SK-N-SH (cell line): Measurements from ENCODE around the gene ZDHHC5. TPM values are rescaled to one million over a fixed set of nuclear protein-coding genes. Genes with fewer than 3 reads are reported as not detected.
"Not testable (repeated sequence)": the region's sequence is repeated elsewhere in the genome, so short reads cannot be mapped to it uniquely, and the experiment has no call there.

ENCODE experiments used
- CTCF ChIA-PET: fragments of 300-600, 350-600 bp; formaldehyde crosslinking; extraction: SDS; loops from one replicate; lab custom pipeline; 2021; lab: Yijun Ruan, JAX
- POLR2A ChIA-PET: fragments of 350-600 bp; sonication (Branson Sonifier 250); formaldehyde crosslinking; extraction: SDS; loops from one replicate; lab custom pipeline; 2020; ENCODE audit warnings: antibody characterized with exemption, inconsistent platforms; lab: Yijun Ruan, JAX
- DNase-seq: peaks from one replicate; pipeline ENCODE4 v3.0.0; 2012
- H2AFZ ChIP-seq: fragments of 200-600 bp; sonication (generic); 2 replicates; pipeline ENCODE4 v1.8.1; 2016; ENCODE audit warnings: antibody characterized with exemption, mild to moderate bottlenecking, low read depth
- H3F3A ChIP-seq: fragments of 200-600 bp; sonication (generic); replicated peaks from 2 replicates; pipeline ENCODE3; 2016; ENCODE audit warnings: antibody characterized with exemption, mild to moderate bottlenecking; ENCODE audit not compliant: insufficient read depth
- H3K27ac ChIP-seq, 2 experiments: fragments of 200-500 bp in 1 of 2; fragments of 200-600 bp in 1 of 2; sonication (Bioruptor generic) in 1 of 2; sonication (generic), shearing (Covaris generic) in 1 of 2; 2 replicates each; pipeline versions ENCODE4 v1.5.1 to v1.6.1; 2014 to 2016; ENCODE audit warnings: low read depth in 2 of 2, inconsistent platforms in 1 of 2, low read length in 1 of 2, mild to moderate bottlenecking in 1 of 2, mixed read lengths in 1 of 2
- H3K27me3 ChIP-seq: fragments of 200-600 bp; sonication (generic), shearing (Covaris generic); 2 replicates; pipeline ENCODE4 v1.6.1; 2016; ENCODE audit warnings: mixed run types; ENCODE audit not compliant: insufficient read depth
- H3K36me3 ChIP-seq, 2 experiments: fragments of 200-500 bp in 1 of 2; fragments of 200-600 bp in 1 of 2; sonication (Bioruptor generic) in 1 of 2; sonication (generic) in 1 of 2; replicated peaks in 1 of 2; 2 replicates each; pipeline versions ENCODE3 to v1.5.1; 2014 to 2016; ENCODE audit warnings: low read length in 1 of 2, mild to moderate bottlenecking in 1 of 2; ENCODE audit not compliant: insufficient read depth in 2 of 2, control insufficient read depth in 1 of 2
- H3K4me1 ChIP-seq, 2 experiments: fragments of 200-500 bp in 1 of 2; fragments of 200-600 bp in 1 of 2; sonication (Bioruptor generic) in 1 of 2; sonication (generic), shearing (Covaris generic) in 1 of 2; 2 replicates each; pipeline versions ENCODE4 v1.5.1 to v1.6.1; 2014 to 2016; ENCODE audit warnings: low read depth in 1 of 2, low read length in 1 of 2, mixed run types in 1 of 2; ENCODE audit not compliant: insufficient read depth in 2 of 2, control insufficient read depth in 1 of 2
- H3K4me2 ChIP-seq: fragments of 200-600 bp; sonication (generic), shearing (Covaris generic); 2 replicates; pipeline ENCODE4 v1.6.1; 2017; ENCODE audit warnings: mixed run types
- H3K4me3 ChIP-seq, 2 experiments: fragments of 200-500 bp in 1 of 2; fragments of 200-600 bp in 1 of 2; sonication (Bioruptor generic) in 1 of 2; sonication (generic), shearing (Covaris generic) in 1 of 2; 2 replicates each; pipeline versions ENCODE4 v1.5.1 to v1.8.1; 2014 to 2016; ENCODE audit warnings: low read depth in 2 of 2, inconsistent platforms in 1 of 2, low read length in 1 of 2, mild to moderate bottlenecking in 1 of 2, mixed read lengths in 1 of 2, moderate library complexity in 1 of 2
- H3K79me2 ChIP-seq: fragments of 200-600 bp; sonication (generic); 2 replicates; pipeline ENCODE4 v1.8.1; 2017; ENCODE audit warnings: mild to moderate bottlenecking; ENCODE audit not compliant: insufficient read depth
- H3K9ac ChIP-seq: fragments of 200-600 bp; sonication (generic); 2 replicates; pipeline ENCODE4 v1.6.1; 2017; ENCODE audit warnings: mixed run types
- H3K9me2 ChIP-seq: fragments of 200-600 bp; sonication (generic); 2 replicates; pipeline ENCODE4 v1.6.1; 2017; ENCODE audit warnings: mixed run types
- H3K9me3 ChIP-seq: fragments of 200-600 bp; sonication (generic); 2 replicates; pipeline ENCODE4 v1.6.1; 2017; ENCODE audit warnings: mixed run types, mild to moderate bottlenecking, moderate library complexity
- H4K20me1 ChIP-seq: fragments of 200-600 bp; sonication (generic); 2 replicates; pipeline ENCODE4 v1.6.1; 2017; ENCODE audit warnings: mild to moderate bottlenecking, mixed run types; ENCODE audit not compliant: insufficient read depth
- CHD2 ChIP-seq: fragments of 150-350 bp; IDR thresholded peaks from 2 replicates; pipeline ENCODE4 v1.6.1; 2018; ENCODE audit warnings: low read length; ENCODE audit not compliant: partially characterized antibody
- CTCF ChIP-seq: fragments of 200-600 bp; sonication (generic); IDR thresholded peaks from 2 replicates; pipeline ENCODE4 v1.6.1; 2017; ENCODE audit warnings: antibody characterized with exemption, mild to moderate bottlenecking, moderate library complexity
- EP300 ChIP-seq, 2 experiments: IDR thresholded peaks; 2 replicates each; pipeline versions ENCODE4 v1.4.0 to v1.6.1; 2012; ENCODE audit warnings: borderline replicate concordance in 1 of 2, low read depth in 1 of 2, low read length in 1 of 2
- FOSL2 ChIP-seq: IDR thresholded peaks from 2 replicates; pipeline ENCODE4 v1.4.0; 2012; ENCODE audit warnings: low read depth, mild to moderate bottlenecking, moderate library complexity, borderline replicate concordance
- FOXJ3 ChIP-seq: sonication (generic); formaldehyde crosslinking; IDR thresholded peaks from 2 replicates; pipeline ENCODE4 v1.5.1; 2020; ENCODE audit warnings: mild to moderate bottlenecking, missing genetic modification reagents
- FOXM1 ChIP-seq: IDR thresholded peaks from 2 replicates; pipeline ENCODE4 v1.4.0; 2012; ENCODE audit warnings: low read depth, mild to moderate bottlenecking
- GABPA ChIP-seq: IDR thresholded peaks from 2 replicates; pipeline ENCODE4 v1.4.0; 2012; ENCODE audit warnings: low read depth, mild to moderate bottlenecking
- MAX ChIP-seq: IDR thresholded peaks from 2 replicates; pipeline ENCODE4 v1.4.0; 2012; ENCODE audit warnings: low read depth
- MEF2A ChIP-seq: IDR thresholded peaks from 2 replicates; pipeline ENCODE4 v1.4.0; 2012; ENCODE audit warnings: low read depth, borderline replicate concordance
- NRF1 ChIP-seq: IDR thresholded peaks from 2 replicates; pipeline ENCODE4 v1.6.1; 2012; ENCODE audit warnings: low read depth, mild to moderate bottlenecking, low read length
- POLR2AphosphoS5 ChIP-seq: IDR thresholded peaks from 2 replicates; pipeline ENCODE4 v1.6.1; 2012; ENCODE audit warnings: low read depth, low read length
- RAD21 ChIP-seq: IDR thresholded peaks from 2 replicates; pipeline ENCODE4 v1.6.1; 2012; ENCODE audit warnings: mild to moderate bottlenecking, low read length
- REST ChIP-seq: IDR thresholded peaks from 2 replicates; pipeline ENCODE4 v1.6.1; 2012; ENCODE audit warnings: mild to moderate bottlenecking, low read depth, low read length, moderate library complexity
- RFX5 ChIP-seq: IDR thresholded peaks from 2 replicates; pipeline ENCODE4 v1.6.1; 2012; ENCODE audit warnings: mild to moderate bottlenecking, improper control_type of control experiment, low read length
- SIN3A ChIP-seq: IDR thresholded peaks from 2 replicates; pipeline ENCODE4 v1.6.1; 2012; ENCODE audit warnings: low read depth, mild to moderate bottlenecking, low read length, moderate library complexity, borderline replicate concordance
- SMC3 ChIP-seq: IDR thresholded peaks from 2 replicates; pipeline ENCODE4 v1.6.1; 2012; ENCODE audit warnings: low read depth, low read length, improper control_type of control experiment
- TCF12 ChIP-seq: IDR thresholded peaks from 2 replicates; pipeline ENCODE4 v1.4.0; 2012
- TEAD4 ChIP-seq: IDR thresholded peaks from 2 replicates; pipeline ENCODE4 v1.4.0; 2012; ENCODE audit warnings: mild to moderate bottlenecking, borderline replicate concordance; ENCODE audit not compliant: insufficient read depth
- YY1 ChIP-seq: IDR thresholded peaks from 2 replicates; pipeline ENCODE4 v1.4.0; 2012; ENCODE audit warnings: low read depth, mild to moderate bottlenecking
- WGBS: methylation state at CpG from one replicate; pipeline ENCODE4 v1.1.6; 2017; ENCODE audit warnings: low lambda C conversion rate; 5-methylcytosine and 5-hydroxymethylcytosine counted together
- polyA plus RNA-seq, 3 experiments: library from polyadenylated mRNA; depleted of rRNA; stranded (reverse); fragments of >200 nt; gene quantifications; 2 replicates each; pipeline ENCODE4 v1.2.3, GENCODE V29; 2012

ZDHHC5 gene
- polyA plus RNA-seq, 1 of the 3 experiments (the other 2 are of a cell fraction), result 46.6 TPM

- H3K4me3 ChIP-seq, H2AFZ ChIP-seq, H3K27me3 ChIP-seq, H3K79me2 ChIP-seq, DNase-seq, H3K9me3 ChIP-seq, H3K9ac ChIP-seq, POLR2A ChIA-PET, H3K27ac ChIP-seq, H3K9me2 ChIP-seq, H3K36me3 ChIP-seq, H3K4me2 ChIP-seq: not testable (repeated sequence)
- CTCF ChIA-PET, result interaction anchor here (1.0 to 2.8 kb wide), 3 partner anchors 12 to 149 kb away, joined by 4 to 10 read pairs (median 9); partner anchors contain the start of gene UBE2L6
- peaks cover 10% of the 10 kb centered on the region; the same call in 1 of the 2 replicates for H4K20me1 ChIP-seq
- peaks cover 23% of the 10 kb centered on the region for H3F3A ChIP-seq
- peaks cover 11 to 29% of the 10 kb centered on the region in 2 experiments; a peak in 3 of 4 replicates for H3K4me1 ChIP-seq
- 79% methylated on average over 14 of the region's 14 CpGs for WGBS
Measured at GRCh38 chr11:57652230-57652629, 15.7 kb upstream of the ZDHHC5 start.

GRCh38 chr11:57652662-57653061 is 15.3 kb upstream of the ZDHHC5 start:
- H3K4me3 ChIP-seq, result no peak overlapping the region
- no peak overlapping the region for H3K9ac ChIP-seq
- H3F3A ChIP-seq, result peaks cover 23% of the 10 kb centered on the region
- H3K36me3 ChIP-seq, result no peaks in the 10 kb centered on the region
- no peaks in the 10 kb centered on the region for H3K27me3 ChIP-seq
- H3K9me2 ChIP-seq, result no peaks in the 10 kb centered on the region
- H3K4me1 ChIP-seq, result peaks cover 10 to 25% of the 10 kb centered on the region in 2 experiments; a peak in 3 of 4 replicates
- H4K20me1 ChIP-seq, result 0 out of 2 replicates have a peak, but pooled peaks cover 8% of the 10 kb centered on the region
- H2AFZ ChIP-seq, result no peak overlapping the region
- no peaks in the 10 kb centered on the region for H3K9me3 ChIP-seq
- DNase-seq, result no peak
- POLR2A ChIA-PET, result no interaction called here
- CTCF ChIA-PET, result interaction anchor here (2.1 to 2.8 kb wide), 3 partner anchors 8 to 85 kb away, joined by 9 to 14 read pairs (median 10); partner anchors contain the start of gene UBE2L6
- no peak overlapping the region for H3K27ac ChIP-seq
- TF ChIP-seq MEF2A, result no peak
- no peak for TF ChIP-seq TEAD4
- TF ChIP-seq FOXJ3 (CRISPR knock-in tag), result no peak
- no peak for TF ChIP-seq FOSL2
- TF ChIP-seq FOXM1, result no peak
- TF ChIP-seq RAD21, result no peak
- no peak for TF ChIP-seq REST
- no peak for TF ChIP-seq SMC3
- no peak for TF ChIP-seq POLR2AphosphoS5
- TF ChIP-seq EP300 (IDR thresholded peaks at IDR 0.05; ENCODE audit: borderline replicate concordance in 1 of 2, low read depth in 1 of 2, low read length in 1 of 2), result no peak
- TF ChIP-seq TCF12, result no peak
- no peak for TF ChIP-seq YY1
- TF ChIP-seq NRF1, result no peak
- no peak for TF ChIP-seq CTCF
- TF ChIP-seq CHD2, result no peak
- TF ChIP-seq SIN3A, result no peak
- no peak for TF ChIP-seq RFX5
- no peak for TF ChIP-seq GABPA
- TF ChIP-seq MAX, result no peak
- peaks cover 1% of the 10 kb centered on the region; the same call in 1 of the 2 replicates for H3K79me2 ChIP-seq
- 91% methylated on average over 3 of the region's 3 CpGs for WGBS
- no peak overlapping the region for H3K4me2 ChIP-seq
